Endothelial cell (in vitro differentiated cells): ENCODE results near the gene CTTNBP2NL. TPM values are rescaled to one million over a fixed set of nuclear protein-coding genes. Genes with fewer than 3 reads are reported as not detected.
A peak's percentile ranks its signal among the peaks of the same experiment; 100 is the strongest.

Experiments
- DNase-seq: peaks from one replicate; pipeline ENCODE4 v3.0.0; 2021; ENCODE audit warnings: low spot score
- H3K27ac Mint-ChIP-seq: one replicate; pipeline ENCODE4 v1.8.0; 2021; ENCODE audit warnings: mixed read lengths, inconsistent platforms; ENCODE audit not compliant: unreplicated experiment
- H3K27me3 Mint-ChIP-seq: one replicate; pipeline ENCODE4 v1.8.0; 2021; ENCODE audit warnings: mild to moderate bottlenecking, moderate library complexity, mixed read lengths, inconsistent platforms; ENCODE audit not compliant: unreplicated experiment
- H3K36me3 Mint-ChIP-seq: one replicate; pipeline ENCODE4 v1.8.0; 2021; ENCODE audit warnings: mild to moderate bottlenecking, low read depth, mixed read lengths, inconsistent platforms; ENCODE audit not compliant: unreplicated experiment
- H3K4me1 Mint-ChIP-seq: one replicate; pipeline ENCODE4 v1.8.0; 2021; ENCODE audit warnings: mild to moderate bottlenecking, mixed read lengths, inconsistent platforms; ENCODE audit not compliant: unreplicated experiment
- H3K4me3 Mint-ChIP-seq: one replicate; pipeline ENCODE4 v1.8.0; 2021; ENCODE audit warnings: mild to moderate bottlenecking, mixed read lengths, inconsistent platforms; ENCODE audit not compliant: unreplicated experiment
- H3K9me3 Mint-ChIP-seq: one replicate; pipeline ENCODE4 v1.8.0; 2021; ENCODE audit warnings: mixed read lengths, inconsistent platforms; ENCODE audit not compliant: unreplicated experiment
- CTCF ChIP-seq: fragments of 200-600 bp; sonication (generic); IDR thresholded peaks from one replicate; pipeline ENCODE4 v1.5.0; 2021; ENCODE audit warnings: antibody characterized with exemption; ENCODE audit not compliant: unreplicated experiment
- total RNA-seq: library from RNA; stranded (reverse); fragmentation: NEBNext Ultra II Directional; extraction: Animal tissue kit (Norgen Biotek cat#: 25700); gene quantifications from one replicate; pipeline ENCODE4 v1.2.1, GENCODE V29; 2021; ENCODE audit not compliant: unreplicated experiment

Gene CTTNBP2NL
- total RNA-seq, 1 donor from 2014 or later, result 84.0 TPM

GRCh38 chr1:112507336-112507735 lies 111.3 kb downstream of the CTTNBP2NL start:
- DNase-seq, result no peak
- H3K4me3 Mint-ChIP-seq, result peak overlapping the region; percentile 56
- H3K27me3 Mint-ChIP-seq, result peaks cover 35% of the 10 kb centered on the region
- H3K4me1 Mint-ChIP-seq, result peaks cover 25% of the 10 kb centered on the region
- peaks cover 15% of the 10 kb centered on the region for H3K36me3 Mint-ChIP-seq
- no peak for TF ChIP-seq CTCF
- H3K9me3 Mint-ChIP-seq, result no peaks in the 10 kb centered on the region
- peak overlapping the region; percentile 36 for H3K27ac Mint-ChIP-seq

- Mint-ChIP-seq H3K27me3 (peaks cover 31% of the 10 kb centered on the region), H3K4me3 (peak overlapping the region; percentile 56)
- DNase-seq, result no peak
These were observed 111.9 kb downstream of the CTTNBP2NL start for GRCh38 chr1:112507921-112508277.

GRCh38 chr1:112508278-112509004 lies 112.4 kb downstream of the CTTNBP2NL start, which contains the start of gene WNT2B:
Gene WNT2B, plus strand, starts transcription at chr1:112508965. Its CDS starts 298 bp downstream, at chr1:112509263.
- H3K4me1 Mint-ChIP-seq, result peaks cover 28% of the 10 kb centered on the region
- H3K27me3 Mint-ChIP-seq, result peaks cover 26% of the 10 kb centered on the region
- H3K9me3 Mint-ChIP-seq, result no peaks in the 10 kb centered on the region
- DNase-seq, result no peak
- peak within 1 kb of the TSS; percentile 24 for H3K27ac Mint-ChIP-seq
- no peak for TF ChIP-seq CTCF
- peaks cover 7% of the 10 kb centered on the region for H3K36me3 Mint-ChIP-seq
- H3K4me3 Mint-ChIP-seq, result peak within 1 kb of the TSS; percentile 56

More at GRCh38 chr1:112507921-112508277, 111.9 kb downstream of the CTTNBP2NL start:
- H3K4me1 Mint-ChIP-seq, result peaks cover 29% of the 10 kb centered on the region
- TF ChIP-seq CTCF, result no peak
- peaks cover 10% of the 10 kb centered on the region for H3K36me3 Mint-ChIP-seq
- no peak overlapping the region for H3K27ac Mint-ChIP-seq
- no peaks in the 10 kb centered on the region for H3K9me3 Mint-ChIP-seq

- DNase-seq, result no peak
- Mint-ChIP-seq H3K4me3 (peak overlapping the region; percentile 51), H3K27me3 (peaks cover 24% of the 10 kb centered on the region), H3K36me3 (peaks cover 5% of the 10 kb centered on the region), H3K9me3 (no peaks in the 10 kb centered on the region), H3K27ac (peak overlapping the region; percentile 24), H3K4me1 (peaks cover 27% of the 10 kb centered on the region)
- TF ChIP-seq CTCF, result no peak
These were observed 113.1 kb downstream of the CTTNBP2NL start for GRCh38 chr1:112509005-112509659.
